Measurements from ENCODE around the gene ARHGEF16. TPM values are rescaled to one million over a fixed set of nuclear protein-coding genes. Genes with fewer than 3 reads are reported as not detected.

Gene ARHGEF16
- total RNA-seq, 2 donors from 2014 or later: 0.16 TPM; not detected in 1

Other genes starting within 250 kb of the ARHGEF16 start
- 1 to 10 TPM; 5.0 to 9.7 TPM for gene MEGF6, start 156.8 kb downstream of the ARHGEF16 start, total RNA-seq
- 10 to 100 TPM in 1 of 2 donors, 1 to 10 TPM in 1; 8.9 to 10.4 TPM for gene TPRG1L, start 170.3 kb downstream of the ARHGEF16 start, total RNA-seq
- gene WRAP73, start 195.4 kb downstream of the ARHGEF16 start, total RNA-seq: 10 to 100 TPM; 14.4 to 27.7 TPM
- 1 to 10 TPM in 1 of 2 donors, under 1 TPM in 1; 0.95 to 1.1 TPM for gene TP73, start 197.9 kb downstream of the ARHGEF16 start, total RNA-seq

Data from activated T-helper 17 cell treated with anti-CD3 and anti-CD28 coated beads, Interleukin-2, amount 50 U/mL, for 72 hours (primary cell).